ENCODE results near the gene PRKX. TPM values are rescaled to one million over a fixed set of nuclear protein-coding genes. Genes with fewer than 3 reads are reported as not detected.
"Not testable (repeated sequence)": the region's sequence is repeated elsewhere in the genome, so short reads cannot be mapped to it uniquely, and the experiment has no call there.

PRKX gene
- total RNA-seq, 4 donors from 2014 or later: 1.1 to 69.7 (median 18.1) TPM

DNA sequence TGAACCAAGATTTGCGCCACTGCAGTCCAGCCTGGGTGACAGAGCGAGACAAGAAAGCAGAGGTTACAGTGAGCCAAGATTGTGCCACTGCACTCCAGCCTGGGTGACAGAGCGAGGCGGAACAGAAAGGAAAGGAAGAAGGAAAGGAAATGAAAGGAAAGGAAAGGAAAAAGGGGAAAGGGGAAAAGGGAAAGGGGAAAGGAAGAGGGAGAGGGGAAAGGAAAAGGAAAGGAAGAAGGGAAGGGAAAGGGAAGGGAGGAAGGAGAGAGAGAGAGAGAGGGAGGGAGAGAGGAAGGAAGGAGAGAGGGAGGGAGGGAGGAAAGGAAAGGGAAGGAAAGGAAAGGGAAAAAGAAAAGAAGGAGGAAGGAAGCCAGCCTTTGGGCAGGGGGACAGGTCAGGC lies 76.6 kb downstream of the PRKX start:
- Histone ChIP-seq H3K4me3 (no peak overlapping the region), H3K9me3 (no peaks in the 10 kb centered on the region), H3K27ac (no peak overlapping the region), H3K4me1 (no peaks in the 10 kb centered on the region), H3K27me3 (no peaks in the 10 kb centered on the region), H3K36me3 (no peaks in the 10 kb centered on the region)
- in situ Hi-C loops (cut with MboI; ENCODE audit: low pct_ligation_motif_present in 1 of 4, low pct_unique_long_range_greater_than_20kb in 1 of 4, low sequenced_read_pairs in 3 of 4): loop anchor here in 1 of 4 donors (25.0 kb wide), 1 partner anchor 600 kb away; the partner anchor contains the start of gene ARSF
- TF ChIP-seq POLR2AphosphoS5 (IDR thresholded peaks at IDR 0.05) (no peak), POLR2A (IDR thresholded peaks at IDR 0.05) (no peak), EP300 (IDR thresholded peaks at IDR 0.05; ENCODE audit: low read depth) (no peak), CTCF (IDR thresholded peaks at IDR 0.05) (no peak)
- intact Hi-C loops (cut with DNase I; ENCODE audit: low total_unique reads): no loop called here
- DNase-seq: no peak
- WGBS, 2 donors (ENCODE audit: low coverage in 1 of 2): 98 to 100% methylated on average over 2 to 4 of the region's 4 CpGs

DNA sequence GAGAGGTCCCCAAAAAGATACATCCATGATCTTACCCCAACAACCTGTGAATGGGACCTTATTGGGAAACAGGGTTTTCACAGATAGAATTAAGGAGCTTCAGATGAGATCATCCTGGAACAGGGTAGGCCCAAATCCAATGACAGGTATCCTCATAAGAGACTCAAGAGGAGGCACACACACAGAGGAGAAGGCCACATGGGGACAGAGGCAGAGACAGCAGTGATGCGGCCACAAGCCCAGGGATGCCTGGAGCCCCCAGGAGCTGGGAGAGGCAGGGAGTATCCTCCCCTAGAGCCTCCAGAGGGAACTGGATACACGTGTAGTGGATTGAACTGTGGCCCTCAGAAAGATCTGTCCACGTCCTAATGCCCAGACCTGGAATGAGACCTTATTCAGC lies 82.3 kb downstream of the PRKX start:
- intact Hi-C loops (cut with DNase I; ENCODE audit: low total_unique reads): no loop called here
- TF ChIP-seq POLR2A (IDR thresholded peaks at IDR 0.05) (no peak), POLR2AphosphoS5 (IDR thresholded peaks at IDR 0.05) (no peak), EP300 (IDR thresholded peaks at IDR 0.05; ENCODE audit: low read depth) (no peak), CTCF (IDR thresholded peaks at IDR 0.05) (no peak)
- in situ Hi-C loops (cut with MboI; ENCODE audit: low pct_ligation_motif_present in 1 of 4, low pct_unique_long_range_greater_than_20kb in 1 of 4, low sequenced_read_pairs in 3 of 4): loop anchor here in 1 of 4 donors (25.0 kb wide), 1 partner anchor 594 kb away; the partner anchor contains the start of gene ARSF
- H3K9me3 ChIP-seq: no peaks in the 10 kb centered on the region
- no peak for DNase-seq
- 86% methylated on average over 3 of the region's 3 CpGs; no CpG with 5 or more reads in 1 of the 2 donors for WGBS, 2 donors (ENCODE audit: low coverage in 1 of 2)
- no peaks in the 10 kb centered on the region for H3K27me3 ChIP-seq
- no peak overlapping the region for H3K4me3 ChIP-seq
- H3K36me3 ChIP-seq: no peaks in the 10 kb centered on the region
- no peak overlapping the region for H3K27ac ChIP-seq
- no peaks in the 10 kb centered on the region for H3K4me1 ChIP-seq

DNA sequence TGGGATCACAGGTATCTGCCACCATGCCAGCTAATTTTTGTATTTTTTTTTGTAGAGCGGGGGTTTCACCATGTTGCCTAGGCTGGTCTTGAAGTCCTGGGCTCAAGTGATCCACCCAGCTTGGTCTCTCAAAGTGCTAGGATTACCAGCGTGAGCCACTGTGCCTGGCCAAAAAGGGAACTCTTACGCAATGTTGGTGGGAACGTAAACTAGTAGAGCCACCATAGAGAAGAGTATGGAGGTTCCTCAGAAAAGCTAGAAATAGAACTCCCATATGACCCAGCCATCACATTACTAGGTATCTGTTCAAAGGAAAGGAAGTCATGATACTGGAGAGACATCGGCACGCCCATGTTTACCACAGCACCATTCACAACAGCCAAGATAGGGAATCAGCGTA lies 85.9 kb downstream of the PRKX start:
- no peaks in the 10 kb centered on the region for H3K4me1 ChIP-seq
- WGBS, 2 donors (ENCODE audit: low coverage in 1 of 2): 95% methylated on average over 7 of the region's 7 CpGs; no CpG with 5 or more reads in 1 of the 2 donors

DNA sequence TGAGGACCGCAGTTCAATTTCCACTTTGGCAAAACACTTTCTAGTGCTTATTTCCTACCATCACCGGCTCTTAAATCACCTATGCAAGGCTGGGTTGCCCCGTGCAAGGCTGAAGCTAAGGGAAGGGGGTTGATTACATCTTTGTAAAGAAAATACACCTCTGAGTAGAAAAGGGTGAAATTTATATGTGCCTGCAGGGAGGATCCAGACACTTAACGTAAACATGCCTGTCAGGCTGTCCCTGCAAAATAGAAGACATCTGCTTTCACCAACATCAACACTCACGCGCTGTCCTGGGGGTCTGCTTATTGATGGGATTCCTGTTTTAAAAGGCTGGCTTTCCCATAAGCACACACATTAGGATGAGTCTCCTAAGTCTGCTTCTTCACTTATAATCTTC lies 92.0 kb downstream of the PRKX start:
- H3K27ac ChIP-seq: no peak overlapping the region
- H3K27me3 ChIP-seq: no peaks in the 10 kb centered on the region
- intact Hi-C loops (cut with DNase I; ENCODE audit: low total_unique reads): loop anchor here (5.0 kb wide), 1 partner anchor 446 kb away; no protein-coding TSS in a partner anchor
- 64% methylated on average over 6 of the region's 6 CpGs; no CpG with 5 or more reads in 1 of the 2 donors for WGBS, 2 donors (ENCODE audit: low coverage in 1 of 2)
- in situ Hi-C loops (cut with MboI; ENCODE audit: low pct_ligation_motif_present in 1 of 4, low pct_unique_long_range_greater_than_20kb in 1 of 4, low sequenced_read_pairs in 3 of 4): no loop called here
- no peak for DNase-seq
- H3K4me3 ChIP-seq: no peak overlapping the region
- no peak for TF ChIP-seq POLR2AphosphoS5 (IDR thresholded peaks at IDR 0.05)
- TF ChIP-seq POLR2A (IDR thresholded peaks at IDR 0.05): no peak
- no peak for TF ChIP-seq CTCF (IDR thresholded peaks at IDR 0.05)
- TF ChIP-seq EP300 (IDR thresholded peaks at IDR 0.05; ENCODE audit: low read depth): no peak
- H3K36me3 ChIP-seq: no peaks in the 10 kb centered on the region
- H3K4me1 ChIP-seq: no peaks in the 10 kb centered on the region
- H3K9me3 ChIP-seq: no peaks in the 10 kb centered on the region

More for the DNA sequence above, 85.9 kb downstream of the PRKX start:
- no peaks in the 10 kb centered on the region for H3K9me3 ChIP-seq
- DNase-seq: no peak
- TF ChIP-seq POLR2A (IDR thresholded peaks at IDR 0.05): no peak
- no peaks in the 10 kb centered on the region for H3K36me3 ChIP-seq
- in situ Hi-C loops (cut with MboI; ENCODE audit: low pct_ligation_motif_present in 1 of 4, low pct_unique_long_range_greater_than_20kb in 1 of 4, low sequenced_read_pairs in 3 of 4): loop anchor here in 1 of 4 donors (25.0 kb wide), 1 partner anchor 590 kb away; the partner anchor contains the start of gene ARSF
- H3K4me3 ChIP-seq: no peak overlapping the region
- H3K27me3 ChIP-seq: no peaks in the 10 kb centered on the region
- intact Hi-C loops (cut with DNase I; ENCODE audit: low total_unique reads): no loop called here
- H3K27ac ChIP-seq: no peak overlapping the region

DNA sequence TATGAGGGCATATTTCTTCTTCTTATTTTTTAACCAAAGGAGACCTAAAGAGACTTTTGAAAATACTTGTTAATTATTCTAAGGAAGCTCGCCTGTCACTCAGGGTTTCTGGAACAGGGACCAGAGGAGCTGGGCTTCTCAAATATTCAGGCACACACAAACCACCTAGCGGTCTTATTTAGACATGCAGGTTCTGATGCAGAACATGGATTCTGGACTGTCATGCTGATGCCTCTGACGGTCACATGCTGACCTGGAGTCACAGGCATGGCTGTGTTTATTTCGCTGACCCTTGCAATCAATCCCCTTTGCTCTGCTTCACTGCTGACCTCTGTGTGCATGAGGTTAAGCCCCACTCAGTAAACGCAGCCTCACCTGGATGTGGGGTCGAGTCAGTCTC lies 101.7 kb downstream of the PRKX start:
- H3K4me3 ChIP-seq; intact Hi-C loops (cut with DNase I; ENCODE audit: low total_unique reads); H3K27ac ChIP-seq; in situ Hi-C loops (cut with MboI; ENCODE audit: low pct_ligation_motif_present in 1 of 4, low pct_unique_long_range_greater_than_20kb in 1 of 4, low sequenced_read_pairs in 3 of 4); H3K36me3 ChIP-seq; H3K4me1 ChIP-seq; H3K9me3 ChIP-seq; H3K27me3 ChIP-seq; DNase-seq: not testable (repeated sequence)
- 91% methylated on average over 6 of the region's 6 CpGs; no CpG with 5 or more reads in 1 of the 2 donors for WGBS, 2 donors (ENCODE audit: low coverage in 1 of 2)

Data from transverse colon (tissue), 4 donors.